Gastroesophageal sphincter (tissue), 3 donors: ENCODE data around the gene RBFOX2.

ENCODE experiments used
- CTCF ChIP-seq, 4 experiments: fragments of 200-600 bp in 2 of 4; fragments of 450-650 bp in 2 of 4; sonication (generic) in 1 of 4; IDR thresholded peaks; one replicate each; pipeline ENCODE4 v1.5.1; 2017 to 2019; ENCODE audit warnings: antibody characterized with exemption in 4 of 4, mild to moderate bottlenecking in 2 of 4, moderate library complexity in 2 of 4
- POLR2A ChIP-seq, 2 donors: fragments of 450-650 bp; IDR thresholded peaks; one replicate each; pipeline ENCODE4 v1.6.1; 2017; ENCODE audit warnings: antibody characterized with exemption in 2 of 2, mild to moderate bottlenecking in 2 of 2, moderate library complexity in 1 of 2
- POLR2AphosphoS5 ChIP-seq: sonication (generic); formaldehyde crosslinking; IDR thresholded peaks from one replicate; pipeline ENCODE4 v1.6.1; 2017; ENCODE audit warnings: antibody characterized with exemption

- TF ChIP-seq CTCF (IDR thresholded peaks at IDR 0.05) (no peak), POLR2AphosphoS5 (peak; percentile 72), POLR2A (IDR thresholded peaks at IDR 0.05) (no peak)
These were observed 134.9 kb downstream of the RBFOX2 start for GRCh38 chr22:35893698-35894097.
